KMS-11 (cell line): ENCODE data around the gene PCMT1.
A peak's percentile ranks its signal among the peaks of the same experiment; 100 is the strongest.
"Not testable (repeated sequence)": the region's sequence is repeated elsewhere in the genome, so short reads cannot be mapped to it uniquely, and the experiment has no call there.

Source experiments
- H2AFZ ChIP-seq: fragments of 200-600 bp; sonication (generic); 2 replicates; pipeline ENCODE4 v1.6.1; 2016; ENCODE audit warnings: antibody characterized with exemption, mixed run types, low read depth
- H3K27ac ChIP-seq: fragments of 200-600 bp; sonication (generic); 2 replicates; pipeline ENCODE4 v1.6.1; 2016; ENCODE audit warnings: mild to moderate bottlenecking, mixed run types
- H3K27me3 ChIP-seq: fragments of 200-600 bp; sonication (generic); 2 replicates; pipeline ENCODE4 v1.6.1; 2017; ENCODE audit warnings: mild to moderate bottlenecking, low read depth, mixed run types, moderate library complexity; ENCODE audit not compliant: insufficient read depth
- H3K36me3 ChIP-seq: fragments of 200-600 bp; sonication (generic); 2 replicates; pipeline ENCODE4 v1.6.1; 2017; ENCODE audit warnings: mild to moderate bottlenecking, mixed run types; ENCODE audit not compliant: insufficient read depth
- H3K4me1 ChIP-seq: fragments of 200-600 bp; sonication (generic); 2 replicates; pipeline ENCODE4 v1.6.1; 2016; ENCODE audit warnings: mild to moderate bottlenecking, low read depth, mixed run types; ENCODE audit not compliant: poor library complexity, severe bottlenecking
- H3K4me2 ChIP-seq: fragments of 200-600 bp; sonication (generic); 2 replicates; pipeline ENCODE4 v1.7.0; 2016; ENCODE audit warnings: mild to moderate bottlenecking, mixed run types
- H3K4me3 ChIP-seq: fragments of 200-600 bp; sonication (generic); IDR thresholded peaks from 2 replicates; pipeline ENCODE4 v1.6.1; 2017; ENCODE audit warnings: low read depth, low read length, mixed read lengths; ENCODE audit not compliant: insufficient read depth
- H3K79me2 ChIP-seq: fragments of 200-600 bp; sonication (generic); 2 replicates; pipeline ENCODE4 v1.6.1; 2016; ENCODE audit warnings: low read depth, mixed run types; ENCODE audit not compliant: insufficient read depth
- H3K9ac ChIP-seq: fragments of 200-600 bp; sonication (generic); 2 replicates; pipeline ENCODE4 v1.6.1; 2016; ENCODE audit warnings: mild to moderate bottlenecking, mixed run types
- H4K20me1 ChIP-seq: fragments of 200-600 bp; sonication (generic); 2 replicates; pipeline ENCODE4 v1.6.1; 2016; ENCODE audit warnings: mild to moderate bottlenecking, mixed run types; ENCODE audit not compliant: insufficient read depth
- CTCF ChIP-seq: fragments of 200-600 bp; sonication (generic); conservative IDR thresholded peaks from 2 replicates; pipeline ENCODE4 v1.6.1; 2017; ENCODE audit warnings: low read depth, mild to moderate bottlenecking, antibody characterized with exemption, low read length, moderate library complexity, mixed read lengths

PCMT1 gene

GRCh38 chr6:149746147-149746946, 3.2 kb upstream of the PCMT1 start, which contains the start of gene NUP43:
NUP43 (minus strand) TSS chr6:149746529; CDS start chr6:149746495, 34 bp downstream.
- TF ChIP-seq CTCF, result peak; percentile 46; the same call in 1 of the 2 replicates
- Histone ChIP-seq H3K79me2 (peaks cover 41% of the 10 kb centered on the region), H2AFZ (peak within 1 kb of the TSS; percentile 88), H3K9ac (peak within 1 kb of the TSS; percentile 61), H3K4me3 (peak within 1 kb of the TSS; percentile 70), H3K27me3 (no peaks in the 10 kb centered on the region), H3K4me1 (peaks cover 19% of the 10 kb centered on the region), H4K20me1 (no peaks in the 10 kb centered on the region), H3K27ac (peak within 1 kb of the TSS; percentile 37), H3K36me3 (0 out of 2 replicates have a peak, but pooled peaks cover 2% of the 10 kb centered on the region), H3K4me2 (peak within 1 kb of the TSS; percentile 54)

- H3K4me2 ChIP-seq, H3K27me3 ChIP-seq, H4K20me1 ChIP-seq, H3K4me3 ChIP-seq, H3K36me3 ChIP-seq: not testable (repeated sequence)
- H3K27ac ChIP-seq, result peak overlapping the region; percentile 50; the same call in 1 of the 2 replicates
- H3K4me1 ChIP-seq, result peaks cover 24% of the 10 kb centered on the region
- H2AFZ ChIP-seq, result peak overlapping the region; percentile 91; the same call in 1 of the 2 replicates
- peak overlapping the region; percentile 63; the same call in 1 of the 2 replicates for H3K9ac ChIP-seq
- peaks cover 63% of the 10 kb centered on the region for H3K79me2 ChIP-seq
These were observed 403 bp upstream of the PCMT1 start for GRCh38 chr6:149749082-149749593.

- Histone ChIP-seq H3K27me3 (no peaks in the 10 kb centered on the region), H2AFZ (peak overlapping the region; percentile 91), H3K27ac (peak overlapping the region; percentile 50), H3K4me2 (peak overlapping the region; percentile 82), H3K9ac (peak overlapping the region; percentile 63), H3K4me1 (peaks cover 30% of the 10 kb centered on the region), H3K79me2 (peaks cover 65% of the 10 kb centered on the region), H3K4me3 (no peak overlapping the region), H3K36me3 (no peaks in the 10 kb centered on the region), H4K20me1 (peaks cover 5% of the 10 kb centered on the region; the same call in 1 of the 2 replicates)
- no peak for TF ChIP-seq CTCF
These were observed 632 bp downstream of the PCMT1 start for GRCh38 chr6:149750136-149750609.

- Histone ChIP-seq H3K36me3 (no peaks in the 10 kb centered on the region), H3K4me3 (no peak overlapping the region), H3K27ac (no peak overlapping the region), H3K27me3 (no peaks in the 10 kb centered on the region), H3K79me2 (peaks cover 56% of the 10 kb centered on the region), H3K4me2 (peak overlapping the region; percentile 82; the same call in 1 of the 2 replicates), H3K4me1 (peaks cover 36% of the 10 kb centered on the region), H3K9ac (no peak overlapping the region), H2AFZ (no peak overlapping the region), H4K20me1 (peaks cover 12% of the 10 kb centered on the region)
- no peak for TF ChIP-seq CTCF
These were observed 1.7 kb downstream of the PCMT1 start for GRCh38 chr6:149751239-149751638.

- H3K9ac ChIP-seq, H3K27ac ChIP-seq, H2AFZ ChIP-seq, H3K27me3 ChIP-seq, H3K4me2 ChIP-seq, H3K4me3 ChIP-seq, H3K36me3 ChIP-seq: not testable (repeated sequence)
- Histone ChIP-seq H4K20me1 (peaks cover 12% of the 10 kb centered on the region), H3K4me1 (peaks cover 31% of the 10 kb centered on the region), H3K79me2 (peaks cover 56% of the 10 kb centered on the region)
These were observed 2.4 kb downstream of the PCMT1 start for GRCh38 chr6:149751920-149752319.
